Activated naive CD4-positive, alpha-beta T cell treated with anti-CD3 and anti-CD28 coated beads, Interleukin-2, amount 10 ng/mL, durations not matched to agents 7 days and 5 days (primary cell): ENCODE measurements around the gene CTCF.

Experiments used
- CTCF ChIA-PET: fragments of 350-600 bp; sonication (Branson Sonifier 250); formaldehyde crosslinking; loops from one replicate; lab custom pipeline; 2021; ENCODE audit warnings: antibody characterized with exemption; lab: Charles Lee
- DNase-seq: peaks from one replicate; pipeline ENCODE4 v3.0.0-alpha.2; 2020
- H3K27ac Mint-ChIP-seq: one replicate; pipeline ENCODE4 v1.8.0; 2021; ENCODE audit warnings: mild to moderate bottlenecking, moderate library complexity, mixed read lengths
- H3K27me3 Mint-ChIP-seq: one replicate; pipeline ENCODE4 v1.8.0; 2021; ENCODE audit warnings: mild to moderate bottlenecking, mixed read lengths
- H3K36me3 Mint-ChIP-seq: one replicate; pipeline ENCODE4 v1.8.0; 2021; ENCODE audit warnings: mixed read lengths
- H3K4me1 Mint-ChIP-seq: one replicate; pipeline ENCODE4 v1.8.0; 2021; ENCODE audit warnings: mixed read lengths
- H3K4me3 Mint-ChIP-seq: one replicate; pipeline ENCODE4 v1.8.0; 2021; ENCODE audit warnings: mild to moderate bottlenecking, moderate library complexity, mixed read lengths
- H3K9me3 Mint-ChIP-seq: one replicate; pipeline ENCODE4 v1.8.0; 2021; ENCODE audit warnings: mixed read lengths

The CTCF gene

DNA sequence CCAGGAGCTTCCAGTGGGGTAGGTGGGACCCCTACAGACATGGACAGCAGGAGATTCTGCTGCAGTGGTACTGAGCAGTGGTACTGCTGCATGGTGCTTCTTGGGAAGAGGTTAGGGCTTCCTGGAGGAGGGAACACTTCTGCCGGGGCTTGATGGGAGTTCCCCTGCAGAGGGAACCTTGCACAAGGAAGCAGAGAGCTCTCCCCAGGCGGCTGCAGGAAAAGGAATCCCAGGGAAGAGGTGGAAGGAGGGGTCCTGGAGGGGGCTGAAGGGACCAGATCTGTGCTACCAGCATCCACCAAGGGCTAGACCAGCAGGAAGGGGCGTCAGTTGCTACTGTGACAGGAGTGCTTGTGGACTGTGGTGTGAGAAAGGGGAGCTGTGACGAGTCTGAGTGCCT lies 23.1 kb upstream of the CTCF start:
- no peaks in the 10 kb centered on the region for H3K9me3 Mint-ChIP-seq
- H3K4me3 Mint-ChIP-seq, result peak overlapping the region; percentile 71
- DNase-seq, result no peak
- peaks cover 49% of the 10 kb centered on the region for H3K4me1 Mint-ChIP-seq
- H3K27ac Mint-ChIP-seq, result no peak overlapping the region
- CTCF ChIA-PET, result interaction anchor here (1.2 to 3.1 kb wide), 2 partner anchors 13 to 18 kb away, joined by 3 to 13 read pairs; no protein-coding TSS in a partner anchor
- H3K36me3 Mint-ChIP-seq, result peaks cover 35% of the 10 kb centered on the region
- peaks cover 45% of the 10 kb centered on the region for H3K27me3 Mint-ChIP-seq

DNA sequence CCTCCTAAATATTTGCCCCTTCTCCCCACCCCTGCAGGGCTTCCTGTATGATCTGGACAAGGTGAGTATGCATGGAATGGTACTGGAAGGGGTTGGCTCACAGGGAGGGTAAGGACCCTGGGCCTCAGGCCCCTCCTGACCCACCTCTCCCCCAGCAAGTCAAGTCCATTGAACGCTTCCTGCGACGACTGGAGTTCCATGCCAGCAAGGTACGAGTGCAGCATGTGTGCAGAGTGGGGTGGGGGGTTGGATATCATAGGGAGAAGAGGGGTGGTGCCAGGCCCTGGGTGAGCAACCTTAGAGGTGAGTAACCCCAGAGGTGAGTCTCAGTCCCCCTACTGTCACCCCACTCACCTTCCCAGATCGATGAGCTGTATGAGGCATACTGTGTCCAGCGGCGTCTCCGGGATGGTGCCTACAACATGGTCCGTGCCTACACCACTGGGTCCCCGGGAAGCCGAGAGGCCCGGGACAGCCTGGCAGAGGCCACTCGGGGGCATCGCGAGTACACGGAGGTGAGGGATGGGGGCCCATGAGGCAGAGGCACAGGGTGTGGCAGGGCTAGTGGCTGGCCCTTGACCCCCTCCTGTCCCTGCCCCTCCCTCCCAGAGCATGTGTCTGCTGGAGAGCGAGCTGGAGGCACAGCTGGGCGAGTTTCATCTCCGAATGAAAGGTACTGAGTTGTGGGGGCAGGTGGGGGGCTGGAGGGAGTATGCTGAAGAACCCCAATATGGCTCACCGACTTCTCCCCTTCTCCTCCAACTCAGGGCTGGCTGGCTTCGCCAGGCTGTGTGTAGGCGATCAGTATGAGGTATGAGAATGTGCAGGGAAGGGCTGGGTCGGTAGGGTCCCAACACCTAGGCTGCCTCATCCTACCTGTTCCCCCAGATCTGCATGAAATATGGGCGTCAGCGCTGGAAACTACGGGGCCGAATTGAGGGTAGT lies 22.4 kb upstream of the CTCF start:
- CTCF ChIA-PET, result interaction anchor here (0.6 to 3.1 kb wide), 3 partner anchors 14 to 77 kb away, joined by 3 to 13 read pairs (median 3); no protein-coding TSS in a partner anchor
- DNase-seq, result no peak
- peak overlapping the region; percentile 26 for H3K4me3 Mint-ChIP-seq
- H3K9me3 Mint-ChIP-seq, result no peaks in the 10 kb centered on the region
- H3K36me3 Mint-ChIP-seq, result peaks cover 35% of the 10 kb centered on the region
- peaks cover 53% of the 10 kb centered on the region for H3K4me1 Mint-ChIP-seq
- H3K27me3 Mint-ChIP-seq, result peaks cover 39% of the 10 kb centered on the region
- H3K27ac Mint-ChIP-seq, result no peak overlapping the region

DNA sequence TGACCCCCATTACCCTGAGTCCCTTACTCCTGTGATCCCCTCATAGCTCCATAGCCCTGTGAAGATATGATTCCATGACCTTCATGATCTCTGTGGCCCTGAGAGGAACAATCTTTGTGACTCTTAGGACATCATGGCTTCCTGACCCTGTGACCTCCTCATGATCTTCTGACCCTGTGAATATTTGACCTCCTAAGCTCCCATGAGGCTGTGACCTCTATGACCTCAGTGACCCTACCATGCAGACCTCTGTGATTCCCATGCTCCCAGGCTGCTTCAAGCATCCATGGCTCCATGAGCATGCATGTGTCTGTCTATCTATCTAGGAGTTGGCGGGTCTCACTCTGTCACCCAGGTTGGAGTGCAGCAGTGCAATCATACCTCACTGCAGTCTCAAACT lies 21.6 kb upstream of the CTCF start:
- Mint-ChIP-seq H3K9me3 (no peaks in the 10 kb centered on the region), H3K4me1 (peaks cover 53% of the 10 kb centered on the region), H3K27ac (no peak overlapping the region), H3K27me3 (peaks cover 31% of the 10 kb centered on the region), H3K36me3 (peaks cover 35% of the 10 kb centered on the region), H3K4me3 (no peak overlapping the region)
- DNase-seq, result no peak
- CTCF ChIA-PET, result interaction anchor here (1.3 to 3.1 kb wide), 4 partner anchors 20 to 129 kb away, joined by 4 to 13 read pairs (median 4); partner anchors contain the start of gene CTCF

DNA sequence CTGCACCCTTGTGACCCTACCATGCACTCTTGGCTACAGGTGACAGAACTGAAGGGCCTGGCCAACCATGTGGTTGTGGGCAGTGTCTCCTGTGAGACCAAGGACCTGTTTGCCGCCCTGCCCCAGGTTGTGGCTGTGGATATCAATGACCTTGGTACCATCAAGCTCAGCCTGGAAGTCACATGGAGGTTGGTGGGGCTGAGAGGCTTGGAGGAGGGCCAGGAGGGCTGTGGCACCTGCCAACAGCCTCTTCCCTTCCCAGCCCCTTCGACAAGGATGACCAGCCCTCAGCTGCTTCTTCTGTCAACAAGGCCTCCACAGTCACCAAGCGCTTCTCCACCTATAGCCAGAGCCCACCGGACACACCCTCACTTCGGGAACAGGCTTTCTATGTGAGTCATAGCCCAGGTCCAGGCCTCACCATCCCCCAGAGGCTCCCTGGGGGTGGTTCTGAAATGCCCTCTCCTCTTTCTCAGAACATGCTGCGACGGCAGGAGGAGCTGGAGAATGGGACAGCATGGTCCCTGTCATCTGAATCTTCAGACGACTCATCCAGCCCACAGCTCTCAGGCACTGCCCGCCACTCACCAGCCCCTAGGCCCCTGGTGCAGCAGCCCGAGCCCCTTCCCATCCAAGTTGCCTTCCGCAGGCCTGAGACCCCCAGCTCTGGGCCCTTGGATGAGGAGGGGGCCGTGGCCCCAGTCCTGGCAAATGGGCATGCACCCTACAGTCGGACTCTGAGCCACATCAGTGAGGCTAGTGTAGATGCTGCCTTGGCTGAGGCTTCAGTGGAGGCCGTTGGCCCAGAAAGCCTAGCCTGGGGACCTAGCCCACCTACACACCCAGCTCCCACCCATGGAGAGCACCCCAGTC lies 20.7 kb upstream of the CTCF start:
- Mint-ChIP-seq H3K27me3 (peaks cover 22% of the 10 kb centered on the region), H3K27ac (no peak overlapping the region), H3K9me3 (no peaks in the 10 kb centered on the region), H3K4me1 (peaks cover 55% of the 10 kb centered on the region), H3K4me3 (no peak overlapping the region), H3K36me3 (peaks cover 35% of the 10 kb centered on the region)
- CTCF ChIA-PET, result interaction anchor here (1.1 to 3.1 kb wide), 5 partner anchors 21 to 128 kb away, joined by 3 to 13 read pairs (median 4); partner anchors contain the start of gene CTCF
- DNase-seq, result no peak

DNA sequence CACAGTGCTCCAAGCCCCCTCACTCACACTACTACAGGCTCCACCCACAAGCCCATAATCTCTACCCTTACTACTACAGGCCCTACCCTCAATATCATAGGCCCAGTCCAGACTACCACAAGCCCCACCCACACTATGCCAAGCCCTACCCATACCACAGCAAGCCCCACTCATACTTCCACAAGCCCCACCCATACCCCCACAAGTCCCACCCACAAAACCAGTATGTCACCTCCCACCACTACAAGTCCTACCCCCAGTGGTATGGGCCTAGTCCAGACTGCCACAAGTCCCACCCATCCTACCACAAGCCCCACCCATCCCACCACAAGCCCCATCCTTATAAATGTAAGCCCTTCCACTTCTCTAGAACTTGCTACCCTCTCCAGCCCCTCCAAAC lies 19.9 kb upstream of the CTCF start:
- Mint-ChIP-seq H3K4me3 (no peak overlapping the region), H3K36me3 (peaks cover 35% of the 10 kb centered on the region), H3K27ac (no peak overlapping the region), H3K27me3 (peaks cover 14% of the 10 kb centered on the region), H3K4me1 (peaks cover 57% of the 10 kb centered on the region), H3K9me3 (no peaks in the 10 kb centered on the region)
- CTCF ChIA-PET, result interaction anchor here (1.1 to 3.1 kb wide), 2 partner anchors 22 kb away, joined by 3 to 13 read pairs; no protein-coding TSS in a partner anchor
- DNase-seq, result peak; percentile 91

DNA sequence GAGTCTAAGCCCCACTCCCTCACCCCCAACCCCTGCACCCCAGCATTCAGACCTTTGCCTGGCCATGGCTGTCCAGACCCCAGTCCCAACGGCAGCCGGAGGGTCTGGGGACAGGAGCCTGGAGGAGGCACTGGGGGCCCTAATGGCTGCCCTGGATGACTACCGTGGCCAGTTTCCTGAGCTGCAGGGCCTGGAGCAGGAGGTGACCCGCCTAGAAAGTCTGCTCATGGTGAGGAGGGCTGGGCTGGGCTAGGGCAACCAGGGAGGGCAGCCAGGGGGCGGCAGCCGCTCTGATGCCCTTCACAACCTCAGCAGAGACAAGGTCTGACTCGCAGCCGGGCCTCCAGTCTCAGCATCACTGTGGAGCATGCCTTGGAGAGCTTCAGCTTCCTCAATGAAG lies 19.3 kb upstream of the CTCF start:
- H3K9me3 Mint-ChIP-seq, result no peaks in the 10 kb centered on the region
- H3K4me3 Mint-ChIP-seq, result no peak overlapping the region
- H3K27me3 Mint-ChIP-seq, result peaks cover 12% of the 10 kb centered on the region
- no peak overlapping the region for H3K27ac Mint-ChIP-seq
- CTCF ChIA-PET, result interaction anchor here (1.1 to 6.5 kb wide), 4 partner anchors 12 to 99 kb away, joined by 3 to 238 read pairs (median 8); partner anchors contain the start of gene CARMIL2
- no peak for DNase-seq
- H3K36me3 Mint-ChIP-seq, result peaks cover 38% of the 10 kb centered on the region
- H3K4me1 Mint-ChIP-seq, result peaks cover 63% of the 10 kb centered on the region

DNA sequence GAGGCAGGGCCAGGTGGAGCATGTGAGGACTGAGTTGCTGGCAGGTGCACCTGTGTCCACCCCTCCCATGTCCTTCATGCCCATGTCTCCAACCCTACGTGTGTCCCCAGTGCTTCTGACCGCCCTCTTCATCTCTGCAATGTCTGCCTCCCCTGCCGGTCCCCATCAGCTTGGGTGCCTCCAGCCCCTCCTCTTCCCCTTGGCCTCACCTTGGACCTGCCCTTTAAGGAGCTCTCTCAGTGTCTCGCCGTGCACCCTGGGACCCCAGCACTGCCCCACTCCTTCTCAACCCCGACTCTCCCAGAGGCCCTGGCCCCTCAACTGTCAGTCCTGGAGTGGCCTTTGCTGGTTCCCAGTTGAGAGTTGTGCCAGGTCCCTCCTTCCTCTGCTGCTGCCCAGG lies 18.7 kb upstream of the CTCF start:
- peaks cover 38% of the 10 kb centered on the region for H3K36me3 Mint-ChIP-seq
- no peaks in the 10 kb centered on the region for H3K9me3 Mint-ChIP-seq
- no peak overlapping the region for H3K4me3 Mint-ChIP-seq
- no peak for DNase-seq
- peak overlapping the region; percentile 76 for H3K27ac Mint-ChIP-seq
- CTCF ChIA-PET, result interaction anchor here (0.7 to 6.5 kb wide), 7 partner anchors 12 to 129 kb away, joined by 3 to 238 read pairs (median 4); partner anchors contain the start of gene CARMIL2
- peaks cover 69% of the 10 kb centered on the region for H3K4me1 Mint-ChIP-seq
- H3K27me3 Mint-ChIP-seq, result peaks cover 7% of the 10 kb centered on the region

DNA sequence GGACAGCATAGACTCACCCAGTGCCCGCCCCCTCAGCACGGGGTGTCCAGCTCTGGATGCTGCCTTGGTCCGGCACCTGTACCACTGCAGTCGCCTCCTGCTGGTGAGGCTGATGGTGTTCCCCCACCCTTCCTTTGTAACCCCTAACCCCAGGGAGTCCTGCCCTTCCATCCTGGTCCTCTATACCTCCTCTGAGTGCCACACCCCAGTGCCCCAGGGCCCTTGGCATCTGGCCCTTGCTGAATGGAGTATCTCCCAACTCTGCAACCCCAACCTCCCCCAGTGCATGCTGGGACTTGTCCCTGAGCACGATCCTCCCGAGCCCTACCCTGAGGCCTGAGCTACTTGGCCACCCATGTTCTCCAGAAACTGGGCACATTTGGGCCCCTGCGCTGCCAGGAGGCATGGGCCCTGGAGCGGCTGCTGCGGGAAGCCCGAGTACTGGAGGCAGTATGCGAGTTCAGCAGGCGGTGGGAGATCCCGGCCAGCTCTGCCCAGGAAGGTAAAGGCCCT lies 17.9 kb upstream of the CTCF start:
- Mint-ChIP-seq H3K36me3 (peaks cover 34% of the 10 kb centered on the region), H3K4me1 (peaks cover 69% of the 10 kb centered on the region), H3K27ac (no peak overlapping the region), H3K9me3 (no peaks in the 10 kb centered on the region), H3K4me3 (no peak overlapping the region), H3K27me3 (no peaks in the 10 kb centered on the region)
- no peak for DNase-seq
- CTCF ChIA-PET, result interaction anchor here (0.7 to 6.5 kb wide), 11 partner anchors 12 to 128 kb away, joined by 3 to 238 read pairs (median 4); partner anchors contain the start of genes CARMIL2 and CTCF

DNA sequence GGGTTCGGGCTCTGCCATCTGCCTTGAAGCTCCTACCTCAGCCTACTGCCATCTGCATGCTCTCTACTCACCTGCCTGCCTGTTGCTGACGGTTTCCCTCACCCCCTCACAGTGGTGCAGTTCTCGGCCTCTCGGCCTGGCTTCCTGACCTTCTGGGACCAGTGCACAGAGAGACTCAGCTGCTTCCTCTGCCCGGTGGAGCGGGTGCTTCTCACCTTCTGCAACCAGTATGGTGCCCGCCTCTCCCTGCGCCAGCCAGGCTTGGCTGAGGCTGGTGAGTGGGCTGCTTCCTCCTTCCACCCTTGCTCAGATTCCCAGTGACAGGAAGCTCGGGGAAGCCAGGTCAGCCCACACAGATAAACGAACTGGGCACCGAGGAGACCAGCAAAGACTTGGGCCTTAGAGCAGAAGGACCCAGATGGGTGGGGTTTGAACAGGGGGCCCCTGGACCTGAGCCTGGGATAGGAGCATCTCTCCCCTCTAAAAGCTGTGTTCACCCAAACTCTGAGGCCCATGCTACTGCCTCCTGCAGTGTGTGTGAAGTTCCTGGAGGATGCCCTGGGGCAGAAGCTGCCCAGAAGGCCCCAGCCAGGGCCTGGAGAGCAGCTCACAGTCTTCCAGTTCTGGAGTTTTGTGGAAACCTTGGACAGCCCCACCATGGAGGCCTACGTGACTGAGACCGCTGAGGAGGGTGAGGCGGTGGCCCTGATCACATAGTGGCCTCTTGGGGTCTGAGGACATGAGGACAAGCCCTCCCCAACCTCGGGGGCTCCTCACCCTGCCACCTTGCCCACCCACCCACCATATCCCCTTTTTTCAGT lies 17.3 kb upstream of the CTCF start:
- CTCF ChIA-PET, result interaction anchor here (0.9 to 6.5 kb wide), 10 partner anchors 12 to 128 kb away, joined by 3 to 238 read pairs (median 8); partner anchors contain the start of genes C16orf86, CARMIL2, CTCF and ENKD1
- Mint-ChIP-seq H3K4me3 (no peak overlapping the region), H3K36me3 (peaks cover 31% of the 10 kb centered on the region), H3K4me1 (peaks cover 75% of the 10 kb centered on the region), H3K9me3 (no peaks in the 10 kb centered on the region), H3K27ac (peak overlapping the region; percentile 24), H3K27me3 (no peaks in the 10 kb centered on the region)
- no peak for DNase-seq

DNA sequence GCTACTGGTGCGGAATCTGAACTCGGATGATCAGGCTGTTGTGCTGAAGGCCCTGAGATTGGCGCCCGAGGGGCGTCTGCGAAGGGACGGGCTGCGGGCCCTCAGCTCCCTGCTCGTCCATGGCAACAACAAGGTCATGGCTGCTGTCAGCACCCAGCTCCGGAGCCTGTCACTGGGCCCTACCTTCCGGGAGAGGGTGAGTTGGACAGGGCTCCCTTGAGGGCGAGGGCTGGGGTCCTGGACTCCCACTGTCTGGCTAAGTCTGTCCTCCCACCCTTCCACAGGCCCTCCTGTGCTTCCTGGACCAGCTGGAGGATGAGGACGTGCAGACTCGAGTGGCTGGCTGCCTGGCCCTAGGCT lies 16.7 kb upstream of the CTCF start:
- no peak for DNase-seq
- no peaks in the 10 kb centered on the region for H3K9me3 Mint-ChIP-seq
- H3K36me3 Mint-ChIP-seq, result peaks cover 26% of the 10 kb centered on the region
- peak overlapping the region; percentile 24 for H3K27ac Mint-ChIP-seq
- CTCF ChIA-PET, result interaction anchor here (1.4 to 6.5 kb wide), 7 partner anchors 8 to 120 kb away, joined by 4 to 238 read pairs (median 17); partner anchors contain the start of genes C16orf86, CARMIL2, CTCF and ENKD1
- peaks cover 77% of the 10 kb centered on the region for H3K4me1 Mint-ChIP-seq
- no peaks in the 10 kb centered on the region for H3K27me3 Mint-ChIP-seq
- no peak overlapping the region for H3K4me3 Mint-ChIP-seq

DNA sequence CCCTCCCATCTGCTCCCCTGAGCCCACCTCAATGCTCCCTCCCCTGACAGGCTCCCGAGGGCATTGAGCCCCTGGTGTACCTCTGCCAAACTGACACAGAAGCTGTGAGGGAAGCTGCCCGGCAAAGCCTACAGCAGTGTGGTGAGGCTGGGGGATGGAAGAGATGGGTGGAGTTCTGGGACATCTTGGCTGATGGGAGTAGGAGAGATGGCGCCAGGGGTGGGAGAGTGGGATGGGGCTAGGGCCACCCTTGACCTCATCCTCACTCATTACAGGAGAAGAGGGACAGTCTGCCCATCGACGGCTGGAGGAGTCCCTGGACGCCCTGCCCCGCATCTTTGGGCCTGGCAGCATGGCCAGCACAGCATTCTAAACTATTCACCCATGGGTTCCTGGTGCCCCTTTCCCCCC lies 16.2 kb upstream of the CTCF start:
- Mint-ChIP-seq H3K36me3 (peaks cover 22% of the 10 kb centered on the region), H3K9me3 (no peaks in the 10 kb centered on the region), H3K4me1 (peaks cover 77% of the 10 kb centered on the region), H3K4me3 (no peak overlapping the region), H3K27me3 (no peaks in the 10 kb centered on the region), H3K27ac (peak overlapping the region; percentile 100)
- DNase-seq, result no peak
- CTCF ChIA-PET, result interaction anchor here (1.4 to 6.5 kb wide), 11 partner anchors 9 to 180 kb away, joined by 3 to 238 read pairs (median 22); partner anchors contain the start of genes ACD, C16orf86, CARMIL2 and CTCF

DNA sequence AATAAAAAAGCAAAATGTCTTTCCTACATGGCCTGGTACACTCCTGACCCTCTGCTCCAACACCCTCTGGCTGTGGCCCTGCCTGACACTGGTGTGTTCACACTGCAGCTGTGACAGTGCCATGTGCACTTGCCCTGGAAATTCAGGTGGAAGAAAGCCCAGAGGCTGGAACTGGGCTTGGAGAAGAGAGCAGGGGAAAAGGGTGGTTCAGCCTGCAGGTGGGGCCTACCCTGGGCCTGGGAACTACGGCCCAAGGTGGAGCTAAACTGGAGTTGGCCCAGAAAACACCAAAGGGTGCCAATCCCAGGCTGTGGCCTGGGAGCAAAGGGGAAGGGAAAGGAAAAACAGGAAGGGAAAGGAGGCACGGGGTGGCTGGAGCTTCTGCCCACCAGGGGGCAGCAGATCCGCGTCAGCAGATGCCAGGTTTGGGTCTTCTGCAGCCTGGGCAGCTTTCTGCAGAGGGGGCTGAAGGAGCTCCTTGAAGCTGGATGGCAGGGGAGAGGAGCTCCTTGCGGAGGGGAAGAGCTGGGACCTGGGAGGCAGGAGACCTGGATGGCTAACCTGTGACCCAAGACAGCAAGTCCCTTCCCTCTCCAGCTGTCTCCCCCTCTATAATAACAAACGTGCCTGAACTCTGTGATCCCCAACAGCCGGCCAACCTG lies 15.4 kb upstream of the CTCF start:
- no peaks in the 10 kb centered on the region for H3K9me3 Mint-ChIP-seq
- peak overlapping the region; percentile 73 for H3K4me3 Mint-ChIP-seq
- peaks cover 73% of the 10 kb centered on the region for H3K4me1 Mint-ChIP-seq
- H3K27me3 Mint-ChIP-seq, result no peaks in the 10 kb centered on the region
- H3K36me3 Mint-ChIP-seq, result peaks cover 19% of the 10 kb centered on the region
- H3K27ac Mint-ChIP-seq, result peak overlapping the region; percentile 100
- CTCF ChIA-PET, result interaction anchor here (0.6 to 6.5 kb wide), 32 partner anchors 10 to 316 kb away, joined by 3 to 238 read pairs (median 4); partner anchors contain the start of genes ACD, C16orf86, CARMIL2 and CTCF
- peak; percentile 85 for DNase-seq
